Amygdala (tissue), 56 donors: ENCODE measurements around the gene SPTBN4.
"Not testable (repeated sequence)": the region's sequence is repeated elsewhere in the genome, so short reads cannot be mapped to it uniquely, and the experiment has no call there.

Experiments used
- DNase-seq, 56 donors: peaks; one replicate each; lab custom pipeline; 2025; lab: John Stamatoyannopoulos, UW

The SPTBN4 gene

DNA sequence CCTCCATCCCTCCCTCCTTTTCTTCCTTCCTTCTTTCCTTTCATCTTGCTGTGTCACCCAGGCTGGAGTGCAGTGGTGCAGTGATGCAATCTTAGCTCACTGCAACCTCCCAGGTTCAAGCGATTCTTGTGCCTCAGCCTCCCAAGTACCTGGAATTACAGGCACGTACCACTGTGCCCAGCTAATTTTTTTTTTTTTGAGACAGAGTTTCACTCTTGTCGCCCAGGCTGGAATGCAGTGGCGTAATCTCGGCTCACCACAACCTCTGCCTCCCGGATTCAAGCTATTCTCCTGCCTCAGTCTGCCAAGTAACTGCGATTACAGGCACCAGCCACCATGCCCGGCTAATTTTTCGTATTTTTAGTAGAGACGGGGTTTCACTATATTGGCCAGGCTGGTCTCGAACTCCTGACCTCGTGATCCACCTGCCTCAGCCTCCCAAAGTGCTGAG is 3.2 kb upstream of the SPTBN4 start:
- DNase-seq, result not testable (repeated sequence)

DNA sequence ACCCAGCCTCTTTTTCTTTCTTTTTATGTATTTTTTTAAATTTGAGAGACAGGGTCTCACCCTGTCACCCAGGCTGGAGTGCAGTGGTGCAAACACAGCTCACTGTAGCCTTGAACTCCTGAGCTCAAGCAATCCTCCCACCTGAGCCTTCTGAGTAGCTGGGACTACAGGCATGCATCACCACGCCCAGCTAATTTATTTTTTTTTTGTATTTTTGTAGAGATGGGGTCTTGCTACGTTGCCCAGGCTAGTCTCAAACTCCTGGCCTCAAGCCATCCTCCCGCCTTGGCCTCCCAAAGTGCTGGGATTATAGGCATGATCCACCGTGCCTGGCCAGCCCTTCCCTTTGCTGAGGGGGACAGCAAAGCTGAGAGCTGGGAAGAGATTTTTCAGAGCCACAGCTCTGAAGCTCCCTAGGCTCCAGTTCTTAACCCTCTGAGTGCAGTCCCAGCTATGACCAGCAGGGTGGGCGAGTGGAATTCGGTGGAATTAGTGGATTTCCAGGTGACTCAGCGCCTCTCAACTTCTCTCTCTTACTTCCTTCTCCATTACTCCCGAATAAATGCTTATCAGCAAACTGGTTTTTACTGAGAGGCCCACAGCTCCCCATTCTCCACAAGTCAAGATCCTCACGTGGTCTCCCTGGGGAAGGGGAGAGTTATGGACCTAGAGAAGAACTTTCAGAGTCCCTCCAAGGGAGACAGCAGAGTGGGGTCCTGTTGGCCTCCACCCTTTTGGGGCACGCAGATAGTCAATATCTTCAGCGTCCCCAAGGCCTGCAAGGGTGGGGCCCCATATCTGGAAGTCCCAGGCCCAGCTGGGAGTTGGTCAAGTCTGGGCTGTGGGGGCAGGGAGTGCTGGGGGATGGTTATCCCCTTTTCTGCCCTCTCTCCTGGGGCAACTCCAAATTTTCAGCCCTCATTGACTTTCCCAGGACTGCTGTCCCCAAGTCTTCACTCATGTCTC is 2.5 kb upstream of the SPTBN4 start:
- peak in 49 of 56 donors; percentile 4 to 85 (median 42) for DNase-seq

DNA sequence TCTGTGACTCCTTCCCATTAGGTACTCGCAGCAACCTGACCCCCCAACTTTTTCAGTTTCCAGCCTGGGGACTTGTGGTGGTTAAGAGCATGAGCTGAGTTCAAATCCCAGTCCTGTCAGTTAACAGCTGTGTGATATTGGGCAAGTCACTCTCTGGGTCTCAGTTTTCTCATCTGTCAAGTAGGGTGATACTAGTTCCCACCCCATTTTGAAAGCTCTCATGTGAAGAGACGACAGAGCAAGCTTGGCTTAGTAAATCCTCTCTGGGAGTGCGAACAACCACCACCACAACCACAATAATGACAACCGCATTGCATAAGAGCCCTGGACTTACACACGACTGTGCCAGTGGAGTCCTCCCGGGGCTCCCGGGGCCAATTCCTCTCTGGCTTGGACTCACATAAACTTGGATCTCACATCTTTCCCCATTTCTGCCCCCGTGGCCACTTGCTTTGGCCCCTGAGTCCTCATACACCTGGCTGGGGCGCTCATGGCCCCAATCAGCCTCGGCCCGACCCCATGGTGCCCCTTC is 1.7 kb upstream of the SPTBN4 start:
- peak in 2 of 56 donors; percentile 41 to 56 for DNase-seq

DNA sequence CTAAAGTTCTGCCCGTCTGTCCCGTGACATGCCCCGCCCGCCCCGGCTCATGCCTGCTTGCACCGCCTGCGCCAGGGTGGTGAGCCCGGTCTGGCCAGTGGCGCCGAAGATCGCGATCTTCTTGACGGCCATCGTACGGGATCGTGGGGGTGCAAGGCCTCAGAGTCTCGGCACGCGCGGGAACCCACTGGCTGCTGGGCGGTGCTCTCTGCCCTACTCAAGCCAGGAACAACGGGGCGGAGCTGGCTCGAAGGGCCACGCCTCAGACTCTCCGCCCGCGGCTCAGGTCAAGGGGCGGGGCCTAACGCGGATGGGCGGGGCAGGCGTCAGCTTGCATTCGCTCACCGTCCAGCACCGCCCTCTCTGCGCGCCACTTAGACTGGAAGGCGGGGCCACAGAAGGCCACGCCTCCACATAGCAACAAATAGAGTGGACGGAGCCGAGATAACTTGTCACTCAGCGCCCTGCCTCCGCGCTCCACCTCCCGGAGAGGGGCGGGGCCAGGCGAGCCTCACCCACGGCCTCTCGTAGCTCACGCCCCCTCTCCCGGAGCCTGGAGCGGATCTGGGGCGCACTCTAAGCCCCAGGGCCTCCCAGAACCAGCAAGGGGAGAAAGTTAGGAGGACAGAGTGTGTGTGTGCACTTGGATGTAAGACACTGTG is 1.1 kb upstream of the SPTBN4 start, which contains the start of gene BLVRB:
Gene BLVRB (minus strand): TSS at position 189 of the 662 bp plus-strand sequence. CDS start 57 bp downstream, at position 132.
- peak; percentile 81 to 100 (median 98) for DNase-seq

DNA sequence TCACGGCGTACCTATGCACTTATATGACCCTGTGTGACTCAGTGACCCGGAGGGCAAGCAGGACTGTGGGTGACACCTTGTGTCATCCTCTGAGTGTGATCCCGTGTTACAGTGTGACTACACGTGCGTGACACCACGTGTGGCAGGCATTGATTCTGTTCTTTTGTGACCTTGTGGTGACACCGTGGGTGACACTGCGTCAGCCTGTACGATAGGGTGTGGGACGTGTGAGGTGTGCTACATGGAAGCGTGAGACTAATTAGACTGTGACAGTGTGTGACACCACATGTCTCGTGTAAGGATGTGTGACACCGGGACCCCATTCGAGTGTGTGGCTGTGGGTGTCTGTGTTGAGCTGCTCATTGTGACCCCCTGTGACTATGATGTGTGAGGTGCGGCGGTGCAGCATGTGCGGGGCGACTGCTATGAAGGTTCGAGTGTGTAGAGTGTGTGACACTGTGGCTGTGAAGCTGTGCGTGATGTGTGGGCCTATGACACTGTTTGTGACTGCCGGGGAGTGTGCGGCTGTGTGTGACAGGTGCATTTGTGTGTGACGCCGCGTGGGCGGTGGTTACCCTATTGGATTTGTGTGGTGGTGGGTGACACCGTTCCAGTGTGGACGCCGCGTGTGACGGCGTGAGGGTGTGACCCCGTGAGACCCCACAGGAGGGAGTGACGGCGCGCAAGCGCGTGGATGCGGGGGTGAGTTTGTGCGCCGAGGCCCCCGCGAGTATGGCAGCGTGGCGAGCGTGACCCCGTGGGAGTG is 399 bp upstream of the SPTBN4 start:
- peak in 36 of 56 donors; percentile 17 to 75 (median 45) for DNase-seq

DNA sequence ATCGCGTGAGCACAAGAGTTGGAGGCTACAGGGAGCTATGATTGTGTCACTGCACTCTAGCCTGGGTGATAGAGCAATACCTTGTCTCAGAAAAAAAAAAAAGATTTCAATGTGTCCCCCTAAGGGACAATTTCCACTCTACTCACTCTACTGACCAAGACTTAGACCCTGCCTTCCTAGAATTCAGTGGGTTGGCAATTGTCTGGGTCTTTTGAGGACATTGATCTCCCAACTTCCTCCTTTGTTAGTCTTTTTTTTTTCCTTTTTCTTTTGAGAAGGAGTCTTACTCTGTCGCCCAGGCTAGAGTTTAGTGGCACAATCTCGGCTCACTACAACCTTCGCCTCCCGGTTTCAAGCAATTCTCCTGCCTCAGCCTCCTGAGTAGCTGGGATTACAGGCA is 2.2 kb downstream of the SPTBN4 start:
- no peak for DNase-seq

DNA sequence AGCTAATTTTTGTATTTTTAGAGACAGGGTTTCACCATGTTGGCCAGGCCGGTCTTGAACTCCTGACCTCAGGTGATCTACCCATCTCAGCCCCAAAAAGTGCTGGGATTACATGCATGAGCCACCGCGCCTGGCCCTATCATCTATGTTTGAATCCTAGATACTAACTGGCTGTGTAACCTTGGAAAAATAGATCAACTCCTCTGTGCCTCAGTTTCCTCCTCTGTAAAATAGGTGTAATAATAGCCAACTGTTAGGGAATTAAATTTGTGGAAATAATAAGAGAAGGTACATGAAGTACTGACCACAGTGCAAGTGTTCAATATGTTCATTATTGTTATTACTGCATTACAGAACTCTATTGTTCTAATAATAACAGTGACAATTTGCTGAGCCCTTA is 4.3 kb downstream of the SPTBN4 start:
- no peak for DNase-seq

DNA sequence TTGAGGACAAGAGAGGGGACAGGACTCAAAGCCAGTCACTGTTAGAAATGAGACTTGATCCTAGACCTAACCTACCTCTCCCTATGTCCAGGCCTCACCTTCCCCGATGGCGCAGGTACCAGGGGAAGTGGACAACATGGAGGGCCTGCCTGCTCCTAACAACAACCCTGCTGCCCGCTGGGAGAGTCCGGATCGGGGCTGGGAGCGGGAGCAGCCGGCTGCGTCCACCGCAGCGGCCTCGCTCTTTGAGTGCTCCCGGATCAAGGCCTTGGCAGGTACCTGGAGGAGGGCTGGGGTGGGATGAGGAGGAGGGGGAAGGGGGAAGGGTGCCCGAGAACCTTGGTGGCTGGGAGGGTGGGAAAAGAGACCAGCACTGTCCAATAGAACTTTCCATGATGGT is 5.7 kb downstream of the SPTBN4 start:
- DNase-seq, result no peak

DNA sequence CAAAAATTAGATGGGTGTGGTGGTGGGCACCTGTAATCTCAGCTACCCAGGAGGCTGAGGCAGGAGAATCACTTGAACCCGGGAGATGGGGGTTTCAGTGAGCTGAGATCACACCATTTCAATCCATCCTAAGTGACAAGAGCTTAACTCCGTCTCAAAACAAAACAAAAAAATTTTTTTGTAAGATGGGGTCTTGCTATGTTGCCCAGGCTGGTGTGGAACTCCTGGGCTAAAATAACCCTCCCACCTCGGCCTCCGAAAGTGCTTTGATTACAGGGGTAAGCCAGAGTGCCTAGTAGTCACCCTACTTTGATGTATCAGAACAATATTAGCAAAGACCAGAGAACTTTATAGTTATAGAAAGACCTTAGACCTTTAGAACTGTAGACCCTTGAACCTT is 7.9 kb downstream of the SPTBN4 start:
- no peak for DNase-seq

DNA sequence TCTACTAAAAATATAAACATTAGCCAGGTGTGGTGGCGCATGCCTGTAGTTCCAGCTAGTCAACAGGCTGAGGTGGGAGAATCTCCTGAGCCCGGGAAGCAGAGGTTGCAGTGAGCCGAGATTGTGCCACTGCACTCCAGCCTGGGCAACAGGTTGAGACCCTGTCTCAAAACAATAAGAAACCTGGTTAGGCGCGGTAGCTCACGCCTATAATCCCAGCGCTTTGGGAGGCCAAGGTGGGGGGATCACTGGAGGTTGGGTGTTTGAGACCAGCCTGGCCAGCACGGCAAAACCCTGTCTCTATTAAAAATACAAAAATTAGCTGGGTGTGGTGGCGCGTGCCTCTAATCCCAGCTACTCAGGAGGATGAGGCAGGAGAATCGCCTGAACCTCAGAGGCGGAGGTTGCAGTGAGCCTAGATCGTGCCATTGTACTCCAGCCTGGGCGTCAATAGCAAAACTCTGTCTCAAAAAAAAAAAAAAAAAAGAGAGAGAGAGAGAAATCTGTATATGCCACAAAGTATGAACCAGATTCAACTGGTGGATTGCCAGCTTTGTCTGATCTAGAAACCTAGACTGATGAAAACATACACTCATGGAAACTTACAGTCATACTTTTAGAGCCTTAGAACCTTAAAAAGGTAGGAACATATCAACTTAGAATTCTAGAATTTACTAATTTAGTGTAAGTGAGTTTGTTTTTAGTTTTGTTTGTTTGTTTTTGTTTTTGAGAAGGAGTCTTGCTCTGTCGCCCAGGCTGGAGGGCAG is 9.3 kb downstream of the SPTBN4 start:
- not testable (repeated sequence) for DNase-seq

DNA sequence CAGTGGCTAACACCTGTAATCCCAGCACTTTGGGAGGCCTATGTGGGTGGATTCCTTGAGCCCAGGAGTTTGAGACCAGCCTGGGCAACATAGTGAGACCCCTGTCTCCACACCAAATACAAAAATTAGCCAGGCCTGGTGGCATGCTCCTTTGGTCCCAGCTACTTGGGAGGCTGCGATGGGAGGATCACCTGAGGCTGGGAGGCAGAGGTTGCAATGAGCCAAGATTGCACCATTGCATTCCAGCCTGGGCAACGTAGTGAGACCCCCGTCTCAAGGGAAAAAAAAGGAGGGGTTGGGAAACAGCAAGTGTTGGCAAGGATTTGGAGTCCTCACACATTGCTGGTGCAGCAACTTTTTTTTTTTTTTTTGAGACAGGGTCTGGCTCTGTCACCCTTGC is 19.2 kb downstream of the SPTBN4 start:
- no peak for DNase-seq

DNA sequence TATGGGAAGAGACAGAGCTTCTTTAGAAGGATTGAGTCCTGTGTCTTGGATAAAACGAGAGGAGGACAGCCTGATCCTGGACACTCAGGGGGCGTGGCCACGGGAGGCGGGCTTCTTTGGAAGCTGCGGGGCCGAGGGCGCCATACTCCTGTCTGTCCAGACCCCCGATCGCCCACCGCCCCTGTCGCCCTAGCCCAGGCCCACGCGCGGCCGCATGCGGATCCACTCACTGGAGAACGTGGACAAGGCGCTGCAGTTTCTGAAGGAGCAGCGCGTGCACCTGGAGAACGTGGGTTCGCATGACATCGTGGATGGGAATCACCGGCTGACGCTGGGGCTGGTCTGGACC is 23.1 kb downstream of the SPTBN4 start:
- no peak for DNase-seq

DNA sequence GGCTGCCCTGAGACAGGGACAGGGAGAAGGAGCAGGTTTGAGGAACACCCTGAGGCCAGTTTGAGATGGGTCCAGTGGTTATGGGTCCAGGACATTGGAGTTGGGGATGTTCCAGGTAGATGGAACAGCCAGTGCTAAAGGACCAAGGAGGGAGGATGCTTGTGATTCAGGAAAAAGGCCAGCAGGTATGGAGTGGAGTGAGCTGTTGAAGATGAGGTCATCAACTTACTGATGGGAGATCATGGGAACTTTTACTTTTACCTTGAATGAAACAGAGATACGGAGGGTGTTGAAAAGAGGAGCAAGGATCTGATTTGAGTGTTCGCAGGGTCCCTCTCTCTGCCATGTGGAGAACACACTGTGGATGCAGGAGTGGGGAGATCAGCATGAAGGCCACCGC is 25.5 kb downstream of the SPTBN4 start:
- no peak for DNase-seq

DNA sequence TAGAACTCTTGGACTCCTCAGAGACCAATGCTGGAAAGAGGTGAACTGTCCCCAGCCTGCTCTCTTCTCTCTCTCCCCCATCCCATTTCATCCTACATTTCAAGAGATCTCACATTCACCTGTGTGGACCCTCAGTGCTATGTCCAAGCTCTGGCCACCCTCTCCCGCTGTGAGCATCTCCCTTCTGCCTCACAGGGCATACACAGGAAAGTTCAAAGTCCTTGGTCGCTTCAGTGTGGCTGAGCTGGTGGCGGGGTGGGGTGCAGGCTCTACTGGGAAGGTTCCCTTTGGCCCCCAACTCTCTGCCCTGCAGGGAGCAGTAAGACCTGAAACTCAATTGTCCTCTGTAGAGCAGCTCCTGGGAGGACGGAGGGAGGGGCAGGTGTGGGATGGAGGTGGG is 27.0 kb downstream of the SPTBN4 start:
- DNase-seq, result no peak

DNA sequence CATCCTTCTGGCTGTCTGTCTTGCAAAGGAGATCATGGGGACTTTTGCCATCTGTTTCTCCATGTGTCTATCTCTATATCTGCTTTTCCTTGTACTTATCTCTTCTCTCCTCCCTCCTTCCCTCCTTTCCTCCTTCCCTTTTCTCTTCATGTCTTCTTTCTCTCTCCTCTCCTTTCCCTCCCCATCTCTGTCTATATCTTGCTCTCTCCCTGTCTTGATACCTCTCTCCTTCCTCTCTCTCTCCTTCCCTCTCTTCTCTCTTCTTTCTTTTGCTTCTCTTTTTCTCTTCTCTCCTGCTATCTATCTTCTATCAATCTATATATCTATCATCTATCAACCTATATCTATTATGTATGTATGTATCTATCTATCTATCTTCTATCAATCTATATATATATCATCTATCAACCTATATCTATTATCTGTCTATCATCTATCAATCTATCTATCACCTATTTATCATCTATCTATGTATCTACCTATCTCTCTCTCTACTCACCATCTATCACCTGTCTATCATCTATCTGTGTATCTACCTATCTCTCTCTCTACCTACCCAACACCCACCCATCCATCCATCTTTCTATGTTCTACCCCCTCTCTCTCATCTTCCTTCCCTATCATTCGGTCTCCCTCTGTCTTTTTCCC is 27.5 kb downstream of the SPTBN4 start:
- no peak for DNase-seq

DNA sequence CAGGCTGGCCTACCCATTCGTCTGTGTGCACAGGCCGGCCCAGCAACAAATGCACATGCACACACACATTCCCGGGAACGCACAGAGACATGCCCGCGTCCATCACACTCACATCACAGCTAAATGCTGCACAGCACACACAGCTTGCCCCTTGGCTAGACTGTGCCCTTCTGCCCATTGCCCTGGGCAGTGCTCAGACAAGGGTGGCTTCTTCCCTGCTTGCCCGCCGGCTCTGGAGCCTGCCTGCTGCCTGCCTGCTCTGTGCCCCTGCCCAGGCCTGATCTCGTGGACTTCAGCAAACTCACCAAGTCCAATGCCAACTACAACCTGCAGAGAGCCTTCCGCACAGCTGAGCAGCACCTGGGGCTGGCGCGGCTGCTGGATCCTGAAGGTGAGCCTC is 30.4 kb downstream of the SPTBN4 start:
- no peak for DNase-seq

DNA sequence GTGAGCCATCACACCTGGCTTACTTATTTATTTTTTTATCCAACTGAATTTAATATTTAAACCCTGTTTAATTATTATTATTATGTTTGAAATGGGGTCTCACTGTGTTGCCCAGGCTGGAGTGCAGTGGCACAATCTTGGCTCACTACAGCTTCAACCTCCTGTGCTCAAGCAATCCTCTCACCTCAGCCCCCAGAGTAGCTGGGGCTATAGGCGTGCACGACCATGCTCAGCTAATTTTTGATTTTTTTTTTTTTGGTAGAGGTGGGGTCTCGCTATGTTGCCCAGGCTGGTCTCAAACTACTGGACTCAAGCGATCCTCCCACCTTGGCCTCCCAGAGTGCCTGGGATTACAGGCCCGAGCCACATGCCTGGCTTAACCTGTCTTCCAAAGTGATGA is 32.5 kb downstream of the SPTBN4 start:
- no peak for DNase-seq

DNA sequence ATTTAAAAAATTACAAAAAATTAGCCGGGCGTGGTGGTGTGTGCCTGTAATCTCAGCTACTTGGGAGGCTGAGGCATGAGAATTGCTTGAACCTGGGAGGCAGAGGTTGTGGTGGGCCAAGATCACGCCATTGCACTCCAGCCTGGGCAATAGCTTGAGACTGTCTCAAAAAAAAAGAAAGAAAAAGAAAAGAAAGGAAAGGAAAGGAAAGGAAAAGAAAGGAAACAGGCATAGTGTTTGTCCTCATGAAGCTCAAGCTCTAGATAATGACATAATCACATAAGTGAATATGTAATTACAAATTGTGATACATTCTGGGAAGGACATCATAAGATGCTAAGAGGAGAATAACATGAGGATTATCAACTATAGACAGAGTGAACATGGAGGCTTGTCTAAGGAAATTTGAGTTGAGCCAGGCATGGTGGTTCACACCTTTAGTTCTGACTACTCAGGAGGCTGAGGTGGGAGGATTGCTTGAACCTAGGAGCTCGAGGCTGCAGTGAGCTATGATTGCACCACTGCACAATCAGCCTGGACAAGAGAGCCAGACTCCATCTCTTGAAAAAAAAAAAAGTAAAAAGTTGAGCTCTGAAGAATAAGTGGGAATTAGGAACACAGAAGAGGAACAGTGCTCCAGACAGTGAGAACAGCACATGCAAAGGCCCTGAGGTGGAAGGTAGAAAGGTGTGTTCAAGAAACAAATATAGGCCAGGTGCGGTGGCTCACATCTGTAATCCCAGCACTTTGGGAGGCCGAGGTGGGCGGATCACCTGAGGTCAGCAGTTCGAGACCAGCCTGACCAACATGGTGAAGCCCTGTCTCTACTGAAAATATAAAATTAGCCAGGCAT is 34.1 kb downstream of the SPTBN4 start:
- not testable (repeated sequence) for DNase-seq
